HL-60 (cell line): ENCODE measurements around the gene ERC2.

Experiments
- DNase-seq, 2 experiments: peaks; one replicate each; pipeline ENCODE4 v3.0.0-alpha.2; 2010 to 2020; ENCODE audit warnings: low read depth in 1 of 2, low spot score in 1 of 2
- H3K27ac ChIP-seq: fragments of 250-450 bp; sonication (Bioruptor Pico); replicated peaks from 2 replicates; pipeline ENCODE4 v1.5.1; 2020; ENCODE audit warnings: mild to moderate bottlenecking, moderate library complexity
- H3K27me3 ChIP-seq: fragments of 250-450 bp; sonication (Bioruptor Pico); 2 replicates; pipeline ENCODE4 v1.5.1; 2021; ENCODE audit warnings: mild to moderate bottlenecking, moderate library complexity; ENCODE audit not compliant: insufficient read depth, poor library complexity, severe bottlenecking
- H3K4me3 ChIP-seq: replicated peaks from 2 replicates; pipeline ENCODE4 v1.5.1; 2011; ENCODE audit warnings: mild to moderate bottlenecking, control low read depth, low read length; ENCODE audit not compliant: insufficient read depth
- CTCF ChIP-seq: IDR thresholded peaks from one replicate; pipeline ENCODE4 v1.5.1; 2011; ENCODE audit warnings: low read length, control low read depth, inconsistent platforms; ENCODE audit not compliant: insufficient read depth
- GABPA ChIP-seq: IDR thresholded peaks from 2 replicates; pipeline ENCODE4 v1.6.1; 2012; ENCODE audit warnings: low read depth
- POLR2AphosphoS5 ChIP-seq: IDR thresholded peaks from 2 replicates; pipeline ENCODE4 v1.6.1; 2012; ENCODE audit warnings: low read depth
- REST ChIP-seq: IDR thresholded peaks from 2 replicates; pipeline ENCODE4 v1.6.1; 2012; ENCODE audit warnings: low read depth; ENCODE audit not compliant: insufficient replicate concordance
- SPI1 ChIP-seq: IDR thresholded peaks from 2 replicates; pipeline ENCODE4 v1.6.1; 2012; ENCODE audit warnings: low read depth, mild to moderate bottlenecking, borderline replicate concordance

The ERC2 gene

GRCh38 chr3:56357266-56357665 is 111.0 kb downstream of the ERC2 start:
- Histone ChIP-seq H3K27me3 (no peaks in the 10 kb centered on the region), H3K27ac (no peak overlapping the region), H3K4me3 (no peak overlapping the region)
- TF ChIP-seq GABPA (no peak), SPI1 (no peak)
- no peak for DNase-seq

- Histone ChIP-seq H3K4me3 (no peak overlapping the region), H3K27ac (no peak overlapping the region), H3K27me3 (no peaks in the 10 kb centered on the region)
- TF ChIP-seq POLR2AphosphoS5 (no peak), GABPA (no peak), REST (no peak), CTCF (no peak), SPI1 (no peak)
- DNase-seq = no peak
Observed at GRCh38 chr3:56356808-56357207, 111.5 kb downstream of the ERC2 start.

GRCh38 chr3:56355570-56356185 is 112.6 kb downstream of the ERC2 start:
- Histone ChIP-seq H3K4me3 (no peak overlapping the region), H3K27me3 (no peaks in the 10 kb centered on the region), H3K27ac (no peak overlapping the region)
- peak; percentile 24 to 25 for DNase-seq
- TF ChIP-seq CTCF (no peak), POLR2AphosphoS5 (no peak), SPI1 (no peak), REST (no peak), GABPA (no peak)

- Histone ChIP-seq H3K27me3 (no peaks in the 10 kb centered on the region), H3K4me3 (no peak overlapping the region), H3K27ac (no peak overlapping the region)
- DNase-seq = no peak
- TF ChIP-seq GABPA (no peak), CTCF (no peak), REST (no peak), SPI1 (no peak), POLR2AphosphoS5 (no peak)
Observed at GRCh38 chr3:56351537-56351936, 116.7 kb downstream of the ERC2 start.
